DMS53 treated with DMSO at 0.1 percent for 48 hours (cell line): ENCODE results near the gene PKDCC.

Source experiments
- DNase-seq: peaks from one replicate; lab custom pipeline; 2025; ENCODE audit not compliant: unreplicated experiment; lab: John Stamatoyannopoulos, UW

PKDCC gene

GRCh38 chr2:42104621-42105020 lies 56.8 kb downstream of the PKDCC start:
- no peak for DNase-seq

GRCh38 chr2:42105330-42106256 lies 57.8 kb downstream of the PKDCC start:
- DNase-seq: peak; percentile 28

GRCh38 chr2:42106257-42106816 lies 58.5 kb downstream of the PKDCC start:
- DNase-seq: no peak

- no peak for DNase-seq
These were observed 59.6 kb downstream of the PKDCC start for GRCh38 chr2:42107249-42108042.
